Activated T-cell treated with anti-CD3 and anti-CD28 coated beads, Interleukin-2, amount 50 U/mL, for 24 hours (primary cell): ENCODE measurements around the gene NAV2.
"Not testable (repeated sequence)": the region's sequence is repeated elsewhere in the genome, so short reads cannot be mapped to it uniquely, and the experiment has no call there.

ENCODE experiments used
- DNase-seq: peaks from one replicate; pipeline ENCODE4 v3.0.0-alpha.2; 2020
- H3K27ac Mint-ChIP-seq: 2 replicates; pipeline ENCODE4 v1.8.0; 2020; ENCODE audit warnings: mild to moderate bottlenecking, mixed read lengths
- H3K27me3 Mint-ChIP-seq: 2 replicates; pipeline ENCODE4 v1.8.0; 2020; ENCODE audit warnings: mixed read lengths
- H3K36me3 Mint-ChIP-seq: 2 replicates; pipeline ENCODE4 v1.8.0; 2020; ENCODE audit warnings: low read depth, mixed read lengths
- H3K4me1 Mint-ChIP-seq: 2 replicates; pipeline ENCODE4 v1.8.0; 2020; ENCODE audit warnings: low read depth, mixed read lengths
- H3K4me3 Mint-ChIP-seq: 2 replicates; pipeline ENCODE4 v1.8.0; 2020; ENCODE audit warnings: mild to moderate bottlenecking, moderate library complexity, mixed read lengths
- H3K9me3 Mint-ChIP-seq: 2 replicates; pipeline ENCODE4 v1.8.0; 2020; ENCODE audit warnings: mixed read lengths

The NAV2 gene

DNA sequence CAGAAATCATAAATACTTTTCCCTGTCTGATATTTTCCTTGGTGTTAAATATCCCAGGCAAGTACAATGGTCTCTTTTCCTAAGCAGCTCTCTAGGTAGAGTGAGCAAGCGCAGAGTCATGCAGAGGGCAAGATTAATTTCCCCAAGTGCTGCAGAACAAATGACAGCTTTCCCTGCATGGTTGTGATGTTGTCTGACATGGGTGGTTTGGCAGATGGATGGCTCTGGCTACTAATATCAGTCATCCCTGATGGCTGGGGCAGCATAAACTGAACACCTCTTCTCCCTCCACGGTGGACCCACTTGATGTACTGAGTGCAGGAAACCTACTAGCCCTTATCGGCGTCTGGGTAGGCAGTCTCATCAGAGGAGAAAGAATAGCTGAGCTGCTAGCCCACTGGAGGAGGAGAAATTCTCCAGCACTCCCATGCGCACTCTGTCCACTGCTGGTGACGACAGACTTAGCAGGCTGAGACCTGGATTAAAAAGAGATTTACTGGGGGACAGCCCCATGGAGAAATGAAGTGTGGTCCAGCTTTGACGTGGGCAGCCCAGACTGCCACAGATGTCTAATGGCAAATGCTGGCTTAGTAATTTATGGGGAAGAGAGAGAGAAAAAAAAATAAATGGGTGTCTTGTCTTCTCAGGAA is 244.8 kb downstream of the NAV2 start:
- Mint-ChIP-seq H3K4me3 (no peak overlapping the region), H3K36me3 (no peaks in the 10 kb centered on the region), H3K27me3 (peaks cover 37% of the 10 kb centered on the region), H3K4me1 (no peaks in the 10 kb centered on the region), H3K27ac (no peak overlapping the region), H3K9me3 (no peaks in the 10 kb centered on the region)
- no peak for DNase-seq

DNA sequence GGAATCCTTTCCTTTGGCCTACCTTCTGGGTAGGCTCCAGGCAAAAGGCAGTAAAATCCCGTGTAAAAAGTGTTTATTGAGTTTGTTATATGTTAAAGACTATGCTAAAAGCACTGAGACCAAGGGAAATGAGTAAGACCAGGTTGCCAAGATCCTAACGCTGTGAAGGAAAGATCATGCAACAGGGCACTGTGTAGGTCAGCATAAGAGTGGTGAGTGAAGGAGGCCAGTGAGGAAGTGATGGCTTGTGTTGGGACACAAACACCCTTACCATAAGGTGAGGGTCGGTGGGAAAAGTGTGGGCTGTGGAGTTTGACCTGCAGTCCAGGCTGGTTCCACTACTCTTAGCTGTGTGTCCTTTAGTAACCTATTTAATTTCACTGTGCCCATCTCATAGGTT is 245.6 kb downstream of the NAV2 start:
- H3K4me3 Mint-ChIP-seq = no peak overlapping the region
- DNase-seq = no peak
- H3K27me3 Mint-ChIP-seq = peaks cover 39% of the 10 kb centered on the region
- H3K4me1 Mint-ChIP-seq = peaks cover 5% of the 10 kb centered on the region
- H3K27ac Mint-ChIP-seq = no peak overlapping the region
- no peaks in the 10 kb centered on the region for H3K9me3 Mint-ChIP-seq
- no peaks in the 10 kb centered on the region for H3K36me3 Mint-ChIP-seq

DNA sequence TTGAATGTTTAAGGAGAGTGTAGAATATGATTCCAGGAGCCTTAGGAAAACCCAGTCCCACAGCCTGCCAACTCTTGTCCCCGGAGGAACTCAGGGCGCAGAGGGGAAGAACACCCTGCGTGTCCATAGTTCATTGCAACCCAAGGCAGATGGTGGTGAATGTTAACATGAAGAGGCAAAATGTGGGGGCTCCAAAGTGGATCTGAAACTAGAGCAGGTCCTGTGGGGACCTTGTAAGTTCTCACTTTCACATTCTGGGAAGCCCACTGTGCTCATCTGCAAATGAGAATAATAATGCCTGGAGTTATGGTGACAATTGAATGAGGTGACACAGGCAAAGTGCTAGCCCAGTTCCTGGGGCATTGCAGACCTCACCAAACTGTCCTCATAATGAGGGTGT is 246.6 kb downstream of the NAV2 start:
- no peak overlapping the region for H3K4me3 Mint-ChIP-seq
- no peak for DNase-seq
- peaks cover 16% of the 10 kb centered on the region for H3K4me1 Mint-ChIP-seq
- no peak overlapping the region for H3K27ac Mint-ChIP-seq
- H3K27me3 Mint-ChIP-seq = peaks cover 34% of the 10 kb centered on the region
- H3K36me3 Mint-ChIP-seq = no peaks in the 10 kb centered on the region
- no peaks in the 10 kb centered on the region for H3K9me3 Mint-ChIP-seq

DNA sequence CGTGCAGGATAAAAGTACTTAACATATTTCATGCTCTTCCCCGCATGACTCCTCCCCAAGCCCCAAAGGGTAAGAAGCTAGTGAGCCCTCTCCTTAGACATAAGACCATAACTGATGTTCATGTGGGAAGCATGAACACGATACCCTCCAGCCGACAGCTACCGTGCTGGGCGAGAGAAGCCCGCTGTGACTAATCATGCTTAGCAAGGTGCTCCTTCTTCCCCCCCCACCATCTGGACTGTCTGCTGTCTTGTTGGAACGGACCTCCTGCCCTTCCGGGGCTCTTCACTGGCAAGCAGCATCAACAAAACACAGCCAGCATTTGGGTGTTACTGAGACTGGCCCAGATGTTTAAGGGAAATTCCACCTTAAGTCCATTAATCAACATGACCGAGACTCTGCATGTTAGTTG is 247.0 kb downstream of the NAV2 start:
- Mint-ChIP-seq H3K27ac (no peak overlapping the region), H3K27me3 (peaks cover 32% of the 10 kb centered on the region), H3K36me3 (no peaks in the 10 kb centered on the region), H3K4me1 (peaks cover 18% of the 10 kb centered on the region), H3K9me3 (no peaks in the 10 kb centered on the region), H3K4me3 (no peak overlapping the region)
- no peak for DNase-seq

DNA sequence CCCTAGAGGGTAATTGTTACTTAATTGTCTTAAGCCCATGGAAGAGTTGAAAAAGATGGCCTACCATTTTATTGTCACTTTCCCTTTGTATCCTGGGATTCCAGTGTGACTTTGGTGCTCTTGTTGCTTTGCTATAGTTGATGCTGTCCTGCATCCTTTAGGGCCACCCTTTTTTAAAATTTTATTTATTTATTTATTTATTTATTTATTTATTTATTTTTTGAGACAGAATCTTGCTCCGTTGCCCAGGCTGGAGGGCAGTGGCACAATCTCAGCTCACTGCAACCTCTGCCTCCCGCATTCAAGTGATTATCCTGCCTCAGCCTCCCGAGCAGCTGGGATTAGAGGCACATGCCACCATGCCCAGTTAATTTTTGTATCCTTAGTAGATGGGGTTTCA is 247.8 kb downstream of the NAV2 start:
- peaks cover 20% of the 10 kb centered on the region for H3K4me1 Mint-ChIP-seq
- H3K27ac Mint-ChIP-seq, H3K36me3 Mint-ChIP-seq, DNase-seq, H3K9me3 Mint-ChIP-seq, H3K4me3 Mint-ChIP-seq: not testable (repeated sequence)
- H3K27me3 Mint-ChIP-seq = peaks cover 31% of the 10 kb centered on the region

DNA sequence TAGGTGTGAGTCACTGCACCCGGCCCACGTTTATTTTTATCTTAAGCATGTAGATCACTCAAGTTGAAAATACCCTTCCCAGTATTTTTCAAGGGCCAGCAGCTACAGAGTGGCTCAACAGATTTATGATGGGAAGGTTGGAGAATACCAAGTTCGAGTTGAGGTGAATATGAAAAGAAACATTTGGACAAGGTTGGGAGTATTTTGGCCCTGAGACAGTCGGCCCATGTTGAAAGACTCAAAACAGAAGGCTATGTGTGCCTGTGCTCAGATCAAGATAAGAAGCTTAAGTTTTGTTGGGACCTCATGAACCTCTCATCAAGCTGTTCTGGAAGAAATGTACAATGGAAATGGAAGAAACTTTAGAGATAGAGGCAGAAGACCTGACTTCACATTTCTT is 248.6 kb downstream of the NAV2 start:
- H3K27me3 Mint-ChIP-seq = peaks cover 31% of the 10 kb centered on the region
- H3K4me1 Mint-ChIP-seq = peaks cover 20% of the 10 kb centered on the region
- no peaks in the 10 kb centered on the region for H3K9me3 Mint-ChIP-seq
- DNase-seq = no peak
- H3K4me3 Mint-ChIP-seq = no peak overlapping the region
- no peak overlapping the region for H3K27ac Mint-ChIP-seq
- H3K36me3 Mint-ChIP-seq = no peaks in the 10 kb centered on the region

DNA sequence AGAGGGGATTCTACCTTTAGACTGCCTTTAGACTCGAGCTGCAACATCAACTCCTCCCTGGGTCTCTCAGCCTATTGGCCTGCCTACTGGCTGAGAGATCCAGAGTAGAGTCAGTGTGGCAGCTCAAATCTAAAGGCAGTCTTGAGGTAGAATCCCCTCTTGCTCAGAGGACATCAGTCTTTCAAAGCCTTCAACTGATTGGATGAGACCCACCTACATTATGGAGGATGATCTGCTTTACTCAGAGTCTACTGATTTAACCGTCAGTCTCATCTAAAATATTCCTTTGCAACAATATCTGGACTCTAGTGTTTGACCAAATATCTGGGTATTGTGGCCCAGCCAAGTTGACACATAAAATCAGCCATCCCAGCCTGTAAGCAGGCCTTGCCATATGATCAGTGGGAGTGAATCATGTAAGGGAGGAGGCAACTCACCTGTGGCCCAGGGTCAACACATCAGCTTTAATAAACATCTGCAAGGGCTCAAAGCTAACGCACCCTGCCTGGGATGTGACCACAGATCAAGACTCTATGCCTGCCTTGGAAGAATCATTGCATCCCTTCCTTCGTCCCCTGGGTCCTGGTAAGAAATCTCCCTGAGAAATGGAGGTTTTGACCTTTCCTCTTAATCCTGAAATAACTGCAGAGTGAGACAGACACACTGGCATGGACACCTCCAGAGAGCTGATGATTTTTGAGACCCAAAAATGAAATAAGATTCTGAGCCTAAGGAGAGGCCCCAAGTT is 249.6 kb downstream of the NAV2 start:
- no peak overlapping the region for H3K4me3 Mint-ChIP-seq
- H3K9me3 Mint-ChIP-seq = no peaks in the 10 kb centered on the region
- no peak for DNase-seq
- H3K36me3 Mint-ChIP-seq = no peaks in the 10 kb centered on the region
- peaks cover 41% of the 10 kb centered on the region for H3K27me3 Mint-ChIP-seq
- H3K27ac Mint-ChIP-seq = no peak overlapping the region
- peaks cover 20% of the 10 kb centered on the region for H3K4me1 Mint-ChIP-seq

DNA sequence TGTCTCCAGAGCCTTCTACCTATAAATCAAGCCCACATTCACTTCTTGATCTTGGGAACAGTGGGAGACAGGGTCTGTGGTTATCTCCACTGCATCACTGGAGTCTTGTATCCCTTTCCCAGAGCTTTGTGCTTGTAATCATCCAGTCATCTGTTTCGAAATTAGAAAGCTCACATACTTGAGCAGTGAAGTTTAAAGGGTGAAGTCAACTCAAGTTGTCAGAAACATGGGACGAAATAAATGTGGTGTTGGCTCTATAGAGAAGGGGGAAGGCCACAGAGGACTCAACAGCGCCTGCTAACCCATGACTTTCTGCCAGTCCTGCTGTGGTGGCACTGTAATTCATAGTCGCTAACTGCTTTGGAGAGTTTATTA is 250.2 kb downstream of the NAV2 start:
- no peaks in the 10 kb centered on the region for H3K36me3 Mint-ChIP-seq
- no peak overlapping the region for H3K4me3 Mint-ChIP-seq
- no peak overlapping the region for H3K27ac Mint-ChIP-seq
- H3K9me3 Mint-ChIP-seq = no peaks in the 10 kb centered on the region
- peaks cover 47% of the 10 kb centered on the region for H3K27me3 Mint-ChIP-seq
- no peak for DNase-seq
- H3K4me1 Mint-ChIP-seq = peaks cover 20% of the 10 kb centered on the region

DNA sequence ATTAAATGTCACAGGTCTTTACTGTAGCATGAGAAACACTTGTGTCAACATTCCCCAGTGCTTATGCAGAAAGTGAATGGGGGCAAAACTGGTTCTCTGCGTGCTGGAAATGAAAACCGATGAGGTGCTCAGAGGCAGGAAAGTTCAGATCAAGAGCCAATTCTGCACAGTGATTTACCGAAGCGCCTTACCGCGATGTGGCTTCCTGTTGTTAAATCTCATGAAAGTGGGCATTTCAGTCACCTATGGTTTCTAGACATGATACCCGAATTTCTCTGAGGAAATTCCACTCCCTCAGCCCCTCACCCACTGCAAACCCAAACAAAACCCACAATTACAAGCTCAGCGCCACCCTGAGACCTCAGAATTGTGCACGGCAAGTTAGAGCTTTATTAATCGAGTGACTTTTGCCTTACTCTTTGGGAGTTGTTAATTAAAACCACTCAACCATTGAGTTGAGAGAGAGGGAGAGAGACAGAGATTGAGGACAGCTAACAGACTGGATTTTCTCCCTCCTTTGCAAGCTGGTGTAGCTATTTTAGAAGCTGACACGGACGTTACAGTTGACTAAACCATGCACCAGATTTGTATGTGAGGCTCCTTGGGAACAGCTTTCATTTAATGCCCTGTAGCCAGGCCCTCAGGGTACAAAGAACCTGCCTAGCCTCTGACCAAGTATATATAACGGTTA is 251.2 kb downstream of the NAV2 start:
- DNase-seq = no peak
- no peaks in the 10 kb centered on the region for H3K36me3 Mint-ChIP-seq

DNA sequence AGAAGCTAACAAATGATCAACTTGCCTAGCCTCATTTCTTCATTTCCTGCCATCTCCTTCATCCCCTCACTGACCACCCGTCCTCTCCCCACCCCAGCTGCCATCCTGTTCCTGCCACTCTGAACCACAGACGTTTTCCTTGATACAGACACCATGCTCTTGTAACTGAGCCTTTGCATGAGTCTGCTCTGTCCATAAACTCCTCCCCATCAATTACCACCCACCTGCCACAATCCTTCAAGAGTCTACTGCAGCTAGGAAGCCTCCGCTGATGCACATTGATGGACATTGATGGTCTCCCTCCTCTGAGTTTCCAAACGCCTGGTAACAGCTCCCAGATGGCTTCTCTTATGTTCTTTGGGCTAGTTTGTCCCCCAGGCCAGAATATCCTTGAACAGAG is 253.8 kb downstream of the NAV2 start:
- Mint-ChIP-seq H3K4me3 (no peak overlapping the region), H3K27ac (no peak overlapping the region), H3K9me3 (no peaks in the 10 kb centered on the region), H3K27me3 (peaks cover 58% of the 10 kb centered on the region), H3K36me3 (no peaks in the 10 kb centered on the region), H3K4me1 (peaks cover 40% of the 10 kb centered on the region)
- DNase-seq = no peak

More for the DNA sequence above, 251.2 kb downstream of the NAV2 start:
- Mint-ChIP-seq H3K4me1 (peaks cover 20% of the 10 kb centered on the region), H3K9me3 (no peaks in the 10 kb centered on the region), H3K4me3 (no peak overlapping the region), H3K27me3 (peaks cover 56% of the 10 kb centered on the region), H3K27ac (peak overlapping the region; percentile 44)

DNA sequence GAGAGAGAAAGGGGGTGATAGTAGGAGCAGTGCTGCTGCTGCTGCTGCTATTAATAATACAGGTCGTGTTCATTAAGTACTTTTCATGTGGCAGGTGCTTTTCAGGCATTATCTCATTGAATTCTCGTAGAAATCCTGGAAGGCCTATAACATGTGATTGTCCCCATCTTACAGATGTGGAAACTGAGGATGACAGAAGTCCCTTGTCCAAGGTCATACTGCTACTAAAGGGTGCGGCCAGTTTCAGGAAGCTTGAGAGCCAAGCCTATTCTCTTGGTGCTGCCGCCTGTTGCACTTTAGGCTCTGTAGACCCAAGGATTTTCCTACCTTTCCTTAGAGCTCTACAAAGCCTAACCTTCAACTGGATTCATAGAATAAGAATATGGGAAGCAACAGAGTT is 254.3 kb downstream of the NAV2 start:
- DNase-seq = no peak
- Mint-ChIP-seq H3K4me3 (no peak overlapping the region), H3K36me3 (no peaks in the 10 kb centered on the region), H3K4me1 (peaks cover 43% of the 10 kb centered on the region), H3K27ac (no peak overlapping the region), H3K27me3 (peaks cover 54% of the 10 kb centered on the region), H3K9me3 (no peaks in the 10 kb centered on the region)

DNA sequence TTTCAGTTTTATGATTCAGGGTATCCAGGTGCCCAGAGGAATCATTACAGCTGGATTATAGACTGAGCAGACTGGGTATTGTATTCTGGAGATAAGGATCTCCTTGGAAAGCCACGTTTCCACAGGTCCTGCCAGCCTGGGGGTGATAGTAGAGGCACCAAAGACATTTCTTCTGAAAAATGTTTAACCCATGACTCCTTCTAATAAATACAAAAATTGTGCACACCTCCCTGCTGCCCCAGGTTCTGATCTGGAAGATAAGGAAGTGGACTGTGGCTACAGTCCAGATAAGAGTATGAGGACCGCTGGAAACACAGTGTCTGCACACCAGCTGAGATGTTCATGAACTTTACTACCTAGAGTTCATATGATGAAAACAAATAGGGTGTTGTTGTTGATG is 255.2 kb downstream of the NAV2 start:
- Mint-ChIP-seq H3K9me3 (no peaks in the 10 kb centered on the region), H3K27ac (no peak overlapping the region), H3K36me3 (no peaks in the 10 kb centered on the region), H3K4me3 (no peak overlapping the region), H3K27me3 (peaks cover 57% of the 10 kb centered on the region), H3K4me1 (peaks cover 45% of the 10 kb centered on the region)
- DNase-seq = no peak

DNA sequence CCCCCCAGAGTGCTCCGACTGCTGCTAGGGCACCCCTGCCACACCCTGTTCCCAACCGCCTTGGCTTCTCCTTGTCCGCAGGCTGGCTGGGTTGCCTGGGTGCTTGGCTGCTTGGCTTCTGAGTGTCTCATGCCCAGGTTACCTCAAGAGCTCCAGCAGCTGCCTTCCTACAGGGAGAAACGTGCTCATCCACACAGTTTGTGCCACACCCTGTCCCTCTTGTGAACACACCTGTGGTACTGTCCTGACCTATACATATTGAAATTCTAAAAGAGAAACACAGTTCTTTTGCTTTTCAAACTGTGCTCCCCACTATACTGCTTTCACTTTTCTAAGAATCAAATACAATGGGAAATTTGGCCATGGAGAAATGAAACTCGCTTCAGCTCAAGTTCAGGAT is 256.2 kb downstream of the NAV2 start:
- no peak overlapping the region for H3K4me3 Mint-ChIP-seq
- peaks cover 61% of the 10 kb centered on the region for H3K27me3 Mint-ChIP-seq
- H3K9me3 Mint-ChIP-seq = no peaks in the 10 kb centered on the region
- no peak for DNase-seq
- H3K36me3 Mint-ChIP-seq = no peaks in the 10 kb centered on the region
- peaks cover 34% of the 10 kb centered on the region for H3K4me1 Mint-ChIP-seq
- H3K27ac Mint-ChIP-seq = no peak overlapping the region

DNA sequence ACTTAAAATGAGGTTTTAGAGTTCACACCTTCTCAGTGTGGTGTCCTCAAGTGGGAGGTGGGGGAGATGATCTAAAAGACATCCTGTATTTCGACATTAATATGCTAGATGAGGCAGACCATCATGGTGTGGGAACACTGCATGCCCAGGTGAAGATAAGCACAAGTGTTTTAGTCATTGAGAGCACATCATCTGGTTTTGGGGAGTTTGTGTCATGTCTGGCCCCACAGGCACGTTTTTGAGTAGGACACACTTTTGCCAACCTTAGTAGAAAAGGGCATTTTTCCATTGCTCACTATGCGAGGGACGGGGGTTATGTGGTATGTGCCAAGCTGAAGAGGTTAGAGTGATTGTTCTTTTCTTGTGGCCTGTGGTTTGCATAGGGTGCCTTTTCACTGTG is 258.3 kb downstream of the NAV2 start:
- H3K4me1 Mint-ChIP-seq = peaks cover 25% of the 10 kb centered on the region
- H3K27me3 Mint-ChIP-seq = peaks cover 56% of the 10 kb centered on the region
- H3K27ac Mint-ChIP-seq = peak overlapping the region; percentile 11
- no peaks in the 10 kb centered on the region for H3K36me3 Mint-ChIP-seq
- peak; percentile 36 for DNase-seq
- H3K4me3 Mint-ChIP-seq = no peak overlapping the region
- no peaks in the 10 kb centered on the region for H3K9me3 Mint-ChIP-seq

DNA sequence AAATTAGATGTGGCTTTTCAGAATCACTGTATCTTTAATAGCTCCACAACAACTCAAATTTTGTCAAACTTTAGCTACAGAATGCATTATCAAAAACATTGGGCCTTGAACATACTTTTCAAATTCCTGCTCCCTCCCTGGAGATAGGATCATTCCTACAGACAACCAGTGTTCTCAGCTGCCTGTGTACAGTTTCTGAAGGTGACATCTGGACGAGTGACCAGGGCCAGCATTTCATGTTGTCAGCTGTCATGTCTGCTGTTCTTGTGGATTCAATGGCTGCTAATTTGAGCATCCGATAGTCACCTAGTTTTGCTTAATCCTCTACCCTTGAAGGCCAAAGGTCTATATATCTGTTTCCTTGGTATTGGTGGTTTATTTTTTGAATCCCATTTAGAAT is 259.5 kb downstream of the NAV2 start:
- DNase-seq = no peak
- peaks cover 55% of the 10 kb centered on the region for H3K27me3 Mint-ChIP-seq
- H3K4me3 Mint-ChIP-seq = no peak overlapping the region
- H3K27ac Mint-ChIP-seq = no peak overlapping the region
- H3K36me3 Mint-ChIP-seq = no peaks in the 10 kb centered on the region
- no peaks in the 10 kb centered on the region for H3K9me3 Mint-ChIP-seq
- H3K4me1 Mint-ChIP-seq = peaks cover 25% of the 10 kb centered on the region
